HFF-Myc (cell line): Measurements from ENCODE around the gene SMARCC2.

Source experiments
- DNase-seq: peaks from one replicate; pipeline ENCODE4 v3.0.0-alpha.2; 2011; ENCODE audit warnings: low read depth; ENCODE audit errors: extremely low read depth
- H3K4me3 ChIP-seq: replicated peaks from 2 replicates; pipeline ENCODE4 v1.5.1; 2011; ENCODE audit warnings: low read depth, mild to moderate bottlenecking, control low read depth, low read length
- TF ChIP-seq, protein P1 (sequence below): IDR thresholded peaks from 2 replicates; pipeline ENCODE4 v1.5.1; 2012; ENCODE audit warnings: mild to moderate bottlenecking, low read depth, low read length, control low read depth; ENCODE audit errors: missing control alignments

Gene SMARCC2

DNA sequence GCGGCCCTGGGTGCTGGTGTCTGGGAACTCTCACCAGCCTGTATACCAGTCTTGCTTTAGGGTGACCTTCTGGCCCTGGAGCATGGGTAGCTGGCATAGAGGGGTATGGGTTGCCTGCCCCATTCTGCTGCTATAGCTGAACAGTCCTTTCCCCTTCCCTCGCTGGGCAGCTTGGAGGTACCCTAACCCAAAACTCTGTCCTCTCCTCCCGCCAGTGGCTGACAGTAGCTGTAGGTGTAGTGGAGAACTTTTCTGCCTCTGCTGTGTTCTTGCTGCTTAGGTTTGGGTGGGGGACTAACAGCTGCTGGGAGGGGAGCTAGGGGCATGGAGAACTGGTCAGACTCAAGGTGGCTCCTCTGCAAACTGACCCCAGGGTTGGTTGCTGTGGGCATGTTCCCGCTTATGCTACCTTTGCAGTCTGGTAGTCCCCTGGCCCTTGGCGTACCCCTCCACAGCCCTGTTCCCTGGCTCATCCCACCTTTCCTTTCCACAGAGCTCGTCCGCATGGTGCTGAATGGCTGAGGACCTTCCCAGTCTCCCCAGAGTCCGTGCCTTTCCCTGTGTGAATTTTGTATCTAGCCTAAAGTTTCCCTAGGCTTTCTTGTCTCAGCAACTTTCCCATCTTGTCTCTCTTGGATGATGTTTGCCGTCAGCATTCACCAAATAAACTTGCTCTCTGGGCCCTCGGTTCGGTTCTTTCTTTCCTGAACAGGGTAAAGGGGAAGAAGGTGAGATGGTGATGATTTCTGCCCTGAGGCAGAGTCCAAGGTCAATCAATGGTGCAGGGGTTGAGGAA, 28.2 kb downstream of the SMARCC2 start:
- TF ChIP-seq, protein P1, sequence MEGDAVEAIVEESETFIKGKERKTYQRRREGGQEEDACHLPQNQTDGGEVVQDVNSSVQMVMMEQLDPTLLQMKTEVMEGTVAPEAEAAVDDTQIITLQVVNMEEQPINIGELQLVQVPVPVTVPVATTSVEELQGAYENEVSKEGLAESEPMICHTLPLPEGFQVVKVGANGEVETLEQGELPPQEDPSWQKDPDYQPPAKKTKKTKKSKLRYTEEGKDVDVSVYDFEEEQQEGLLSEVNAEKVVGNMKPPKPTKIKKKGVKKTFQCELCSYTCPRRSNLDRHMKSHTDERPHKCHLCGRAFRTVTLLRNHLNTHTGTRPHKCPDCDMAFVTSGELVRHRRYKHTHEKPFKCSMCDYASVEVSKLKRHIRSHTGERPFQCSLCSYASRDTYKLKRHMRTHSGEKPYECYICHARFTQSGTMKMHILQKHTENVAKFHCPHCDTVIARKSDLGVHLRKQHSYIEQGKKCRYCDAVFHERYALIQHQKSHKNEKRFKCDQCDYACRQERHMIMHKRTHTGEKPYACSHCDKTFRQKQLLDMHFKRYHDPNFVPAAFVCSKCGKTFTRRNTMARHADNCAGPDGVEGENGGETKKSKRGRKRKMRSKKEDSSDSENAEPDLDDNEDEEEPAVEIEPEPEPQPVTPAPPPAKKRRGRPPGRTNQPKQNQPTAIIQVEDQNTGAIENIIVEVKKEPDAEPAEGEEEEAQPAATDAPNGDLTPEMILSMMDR: no peak
- peak overlapping the region; percentile 96 for H3K4me3 ChIP-seq
- DNase-seq: no peak

DNA sequence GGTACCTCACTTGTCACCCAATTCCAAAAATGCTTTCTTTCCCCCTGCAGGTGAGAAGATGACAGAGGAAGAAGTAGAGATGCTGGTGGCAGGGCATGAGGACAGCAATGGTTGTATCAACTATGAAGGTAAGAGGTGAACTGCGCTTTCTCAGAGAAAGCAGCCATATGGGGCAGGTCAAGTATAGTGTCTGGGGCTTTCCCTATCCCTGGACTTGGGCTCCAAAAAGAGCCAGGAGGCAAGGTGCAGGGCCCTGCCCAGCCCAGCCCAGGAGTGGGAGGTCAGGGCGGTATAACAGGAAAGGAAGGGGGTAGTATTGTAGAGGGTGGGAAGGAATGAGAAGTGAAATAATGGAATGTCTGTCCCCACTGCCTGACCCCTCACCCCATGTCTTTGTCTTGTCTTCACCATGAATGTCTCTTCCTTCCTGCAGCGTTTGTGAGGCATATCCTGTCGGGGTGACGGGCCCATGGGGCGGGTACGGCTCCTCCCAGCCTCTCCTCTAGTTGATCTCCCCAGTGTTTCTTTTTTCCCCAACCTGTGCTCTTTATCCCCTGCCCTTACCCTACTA, 29.0 kb downstream of the SMARCC2 start:
- H3K4me3 ChIP-seq: peak overlapping the region; percentile 96
- TF ChIP-seq, protein P1: no peak
- DNase-seq: no peak

DNA sequence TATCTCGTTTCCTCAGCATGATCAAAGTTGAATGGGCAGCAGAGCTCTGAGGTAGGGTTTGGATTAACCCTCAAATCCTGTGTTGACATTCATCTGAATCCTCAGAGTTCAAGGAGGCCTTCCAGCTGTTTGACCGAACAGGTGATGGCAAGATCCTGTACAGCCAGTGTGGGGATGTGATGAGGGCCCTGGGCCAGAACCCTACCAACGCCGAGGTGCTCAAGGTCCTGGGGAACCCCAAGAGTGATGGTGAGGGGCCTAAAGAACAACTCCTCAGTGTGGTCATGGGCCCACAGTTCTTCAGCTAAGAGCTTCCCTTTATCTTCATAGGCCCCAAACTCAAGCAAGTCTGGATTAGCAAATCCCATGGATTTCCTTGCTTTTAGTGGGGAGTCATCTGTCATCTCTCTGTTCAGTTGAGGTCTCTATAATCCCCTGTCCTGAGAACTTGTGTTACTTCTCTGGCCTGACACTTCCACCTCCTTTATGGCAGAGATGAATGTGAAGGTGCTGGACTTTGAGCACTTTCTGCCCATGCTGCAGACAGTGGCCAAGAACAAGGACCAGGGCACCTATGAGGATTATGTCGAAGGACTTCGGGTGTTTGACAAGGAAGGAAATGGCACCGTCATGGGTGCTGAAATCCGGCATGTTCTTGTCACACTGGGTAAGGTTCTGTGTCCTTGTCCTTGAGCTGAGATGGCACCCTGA, 29.6 kb downstream of the SMARCC2 start:
- H3K4me3 ChIP-seq: peak overlapping the region; percentile 96
- TF ChIP-seq, protein P1: no peak
- DNase-seq: no peak

DNA sequence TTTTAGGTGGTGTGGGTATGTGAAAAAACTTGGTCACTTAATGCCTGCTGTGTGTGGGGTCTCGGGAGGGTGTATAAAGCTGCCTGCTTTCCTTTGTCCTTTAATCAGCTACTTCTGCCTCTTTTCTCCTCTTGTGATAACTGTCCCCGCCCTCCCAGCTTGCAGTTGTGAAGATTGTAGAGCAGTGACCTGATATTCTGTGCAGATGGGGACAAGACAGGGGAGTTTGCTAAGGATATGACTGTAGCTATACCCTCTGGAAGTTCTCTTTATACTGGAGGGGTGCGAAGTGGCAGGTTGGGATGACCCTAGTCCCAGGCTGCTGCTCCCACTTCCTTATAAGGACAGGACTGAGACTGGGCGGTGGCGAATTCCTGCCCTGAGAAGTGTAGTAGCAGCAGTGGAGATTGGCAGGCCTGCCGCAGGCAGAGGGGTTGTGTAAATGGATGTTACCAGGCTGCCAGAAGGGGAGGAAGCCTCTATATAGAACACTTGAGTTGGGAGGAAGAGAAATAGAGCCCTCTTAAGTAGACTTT, 30.3 kb downstream of the SMARCC2 start:
- DNase-seq: no peak
- TF ChIP-seq, protein P1: no peak
- H3K4me3 ChIP-seq: peak overlapping the region; percentile 96

DNA sequence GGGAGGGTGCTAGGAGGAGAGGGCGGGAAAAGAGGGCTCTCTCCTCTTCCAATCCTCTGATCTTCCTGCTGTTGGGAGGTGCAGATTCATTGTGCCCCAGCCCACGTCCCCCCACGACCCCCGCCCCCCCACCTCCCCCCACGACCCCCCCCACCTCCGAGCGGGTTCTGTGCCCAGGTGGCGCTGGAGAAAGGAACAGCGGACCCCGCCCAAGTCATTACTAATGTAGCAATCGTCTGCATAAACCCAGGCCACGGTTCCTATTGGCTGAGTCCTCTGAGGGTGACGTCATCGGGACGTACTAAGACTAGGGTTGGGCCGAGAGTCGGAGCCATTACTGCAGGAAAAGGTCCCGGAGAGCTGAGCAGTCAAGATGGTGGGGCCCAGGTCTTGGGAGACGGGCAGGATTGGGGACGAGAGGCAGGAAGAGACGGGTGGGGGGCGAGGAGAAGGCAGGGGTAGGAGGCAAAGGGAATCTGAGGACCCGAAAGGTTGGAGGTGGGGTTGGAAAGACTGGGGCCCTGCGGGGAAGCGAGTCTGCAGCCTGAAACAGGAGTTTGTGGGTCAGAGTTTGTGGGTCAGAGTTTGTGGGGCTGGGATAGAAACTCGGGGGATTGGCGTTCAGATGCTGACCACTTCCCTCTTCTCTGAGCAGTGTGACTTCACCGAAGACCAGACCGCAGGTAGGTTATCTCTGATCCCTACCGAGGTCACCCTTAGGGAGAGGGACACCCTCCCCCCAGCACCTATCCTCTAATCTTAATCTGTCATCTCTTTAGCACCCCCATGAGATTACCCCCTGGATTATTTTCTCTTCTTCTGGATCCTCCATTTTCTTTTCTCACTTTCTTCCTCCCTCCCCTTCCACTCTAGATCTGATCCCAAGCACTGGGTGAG, 31.0 kb downstream of the SMARCC2 start, which contains the start of gene MYL6:
Gene MYL6, plus strand, starts transcription at position 331 of the 897 bp plus-strand sequence. Its CDS starts 43 bp downstream, at position 374.
- peak; percentile 98 for DNase-seq
- TF ChIP-seq, protein P1: no peak
- H3K4me3 ChIP-seq: peak within 1 kb of the TSS; percentile 96
